Esophagus squamous epithelium (tissue), 5 donors: Measurements from ENCODE around the gene MACROH2A2. TPM values are rescaled to one million over a fixed set of nuclear protein-coding genes. Genes with fewer than 3 reads are reported as not detected.
A peak's percentile ranks its signal among the peaks of the same experiment; 100 is the strongest.

Source experiments
- DNase-seq: peaks from one replicate; lab custom pipeline; 2025; lab: John Stamatoyannopoulos, UW
- H3K27ac ChIP-seq, 4 donors: fragments of 200-600 bp; sonication (generic); one replicate each; pipeline ENCODE4 v1.5.1; 2016 to 2019; ENCODE audit warnings: mild to moderate bottlenecking in 1 of 4
- H3K27me3 ChIP-seq, 4 donors: fragments of 200-600 bp; sonication (generic); 1 replicate in 3 of 4; 2 replicates in 1 of 4; pipeline versions ENCODE4 v1.5.1 to v1.6.0; 2017 to 2021; ENCODE audit warnings: antibody characterized with exemption in 1 of 4
- H3K36me3 ChIP-seq, 3 donors: fragments of 200-600 bp; sonication (generic); one replicate each; pipeline ENCODE4 v1.5.1; 2016 to 2019
- H3K4me1 ChIP-seq, 3 donors: fragments of 200-600 bp; sonication (generic); one replicate each; pipeline ENCODE4 v1.5.1; 2017 to 2019
- H3K4me3 ChIP-seq, 4 donors: fragments of 200-600 bp; sonication (generic); 1 replicate in 3 of 4; 2 replicates in 1 of 4; pipeline ENCODE4 v1.5.1; 2016 to 2019; ENCODE audit warnings: mild to moderate bottlenecking in 2 of 4, moderate library complexity in 1 of 4
- H3K9me3 ChIP-seq, 3 donors: fragments of 200-600 bp; sonication (generic); one replicate each; pipeline ENCODE4 v1.5.1; 2016 to 2019
- POLR2A ChIP-seq, 4 donors: fragments of 450-650 bp; IDR thresholded peaks; one replicate each; pipeline ENCODE4 v1.6.1; 2017; ENCODE audit warnings: antibody characterized with exemption in 4 of 4, mild to moderate bottlenecking in 4 of 4, moderate library complexity in 3 of 4
- WGBS, 2 donors: methylation state at CpG; one replicate each; pipeline ENCODE4 v1.1.5; 2018; 5-methylcytosine and 5-hydroxymethylcytosine counted together
- intact Hi-C: fragments of 100-400 bp; cut with DNase I; formaldehyde crosslinking; loops from one replicate; pipeline ENCODE4 v1.15.0; 2022
- total RNA-seq, 4 donors: library from RNA; depleted of rRNA; stranded (reverse); fragments of >200 nt; gene quantifications; one replicate each; pipeline ENCODE4 v1.1.0, GENCODE V29; 2016
- TF ChIP-seq, protein P1 (sequence below), 6 experiments: fragments of 450-650 bp in 4 of 6; fragments of 200-600 bp in 2 of 6; sonication (generic) in 2 of 6; IDR thresholded peaks; one replicate each; pipeline ENCODE4 v1.5.1; 2016 to 2019; ENCODE audit warnings: antibody characterized with exemption in 6 of 6, mild to moderate bottlenecking in 4 of 6, moderate library complexity in 4 of 6
- donor health status: DM: yes; HTN: yes; CAD: no.

The MACROH2A2 gene
- total RNA-seq, 4 donors from 2014 or later = 19.8 to 32.0 (median 22.4) TPM

DNA sequence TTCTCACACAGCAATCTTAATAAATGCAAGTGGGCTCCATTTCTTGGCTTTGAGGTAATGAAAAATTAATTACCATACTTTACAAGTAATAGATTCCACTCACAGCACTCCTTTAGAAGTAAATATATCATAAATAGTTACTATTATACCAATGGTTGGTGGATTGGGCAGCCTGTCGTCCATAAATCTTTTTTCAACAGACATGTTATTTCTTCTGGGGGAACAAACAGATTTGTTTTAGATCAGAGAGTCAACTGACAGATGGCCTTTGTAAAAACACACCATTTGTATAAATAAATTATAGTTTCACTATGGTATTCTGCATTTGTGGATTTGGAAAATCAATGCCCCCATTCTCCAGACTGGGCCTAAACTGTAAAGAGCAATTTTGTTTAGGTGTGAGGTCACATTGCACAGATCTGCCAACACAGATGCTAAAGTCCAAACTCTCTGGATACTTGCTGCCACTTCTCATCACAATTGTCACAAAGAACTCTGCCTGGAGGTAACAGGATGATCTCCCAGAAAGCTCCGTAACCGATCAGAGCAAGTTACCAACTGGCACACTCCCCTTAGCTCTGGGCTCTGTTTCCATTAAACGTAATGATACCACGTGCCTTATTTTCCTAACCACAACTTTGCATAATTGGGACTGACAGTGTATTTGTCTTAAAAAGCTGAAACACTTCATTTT, 4.5 kb upstream of the MACROH2A2 start:
- peaks cover 0 to 26% (median 0%) of the 10 kb centered on the region in 4 donors for H3K27me3 ChIP-seq
- H3K9me3 ChIP-seq = no peaks in the 10 kb centered on the region
- no peak overlapping the region for H3K27ac ChIP-seq
- peaks cover 0 to 17% (median 0%) of the 10 kb centered on the region in 3 donors for H3K4me1 ChIP-seq
- intact Hi-C loops = no loop called here
- TF ChIP-seq POLR2A (IDR thresholded peaks at IDR 0.05) = no peak
- TF ChIP-seq, protein P1, sequence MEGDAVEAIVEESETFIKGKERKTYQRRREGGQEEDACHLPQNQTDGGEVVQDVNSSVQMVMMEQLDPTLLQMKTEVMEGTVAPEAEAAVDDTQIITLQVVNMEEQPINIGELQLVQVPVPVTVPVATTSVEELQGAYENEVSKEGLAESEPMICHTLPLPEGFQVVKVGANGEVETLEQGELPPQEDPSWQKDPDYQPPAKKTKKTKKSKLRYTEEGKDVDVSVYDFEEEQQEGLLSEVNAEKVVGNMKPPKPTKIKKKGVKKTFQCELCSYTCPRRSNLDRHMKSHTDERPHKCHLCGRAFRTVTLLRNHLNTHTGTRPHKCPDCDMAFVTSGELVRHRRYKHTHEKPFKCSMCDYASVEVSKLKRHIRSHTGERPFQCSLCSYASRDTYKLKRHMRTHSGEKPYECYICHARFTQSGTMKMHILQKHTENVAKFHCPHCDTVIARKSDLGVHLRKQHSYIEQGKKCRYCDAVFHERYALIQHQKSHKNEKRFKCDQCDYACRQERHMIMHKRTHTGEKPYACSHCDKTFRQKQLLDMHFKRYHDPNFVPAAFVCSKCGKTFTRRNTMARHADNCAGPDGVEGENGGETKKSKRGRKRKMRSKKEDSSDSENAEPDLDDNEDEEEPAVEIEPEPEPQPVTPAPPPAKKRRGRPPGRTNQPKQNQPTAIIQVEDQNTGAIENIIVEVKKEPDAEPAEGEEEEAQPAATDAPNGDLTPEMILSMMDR (IDR thresholded peaks at IDR 0.05) = no peak
- no peak for DNase-seq
- no peak overlapping the region for H3K4me3 ChIP-seq
- no peaks in the 10 kb centered on the region for H3K36me3 ChIP-seq
- 68 to 72% methylated on average over 5 of the region's 5 CpGs for WGBS, 2 donors

DNA sequence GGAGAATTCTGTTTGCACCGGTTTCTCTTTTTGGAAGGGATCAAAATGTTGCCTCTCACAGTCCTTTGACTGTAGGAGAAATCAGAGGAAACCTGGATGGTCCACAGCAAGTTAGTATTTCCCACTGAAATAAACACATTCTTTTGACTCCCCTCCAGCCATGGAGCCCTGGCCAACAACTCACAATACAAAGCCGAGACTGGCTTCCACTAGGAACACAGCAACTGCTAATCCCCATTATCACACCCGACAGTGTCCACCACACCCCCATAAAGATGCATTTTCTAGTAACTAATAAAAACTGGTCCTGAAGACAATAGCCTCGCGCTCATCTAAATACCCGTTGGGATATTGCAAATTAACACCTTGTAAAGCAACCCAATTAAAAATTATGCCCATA, 798 bp upstream of the MACROH2A2 start:
- H3K27me3 ChIP-seq = peaks cover 0 to 40% (median 0%) of the 10 kb centered on the region in 4 donors
- intact Hi-C loops = no loop called here
- H3K27ac ChIP-seq = no peak overlapping the region
- no peaks in the 10 kb centered on the region for H3K9me3 ChIP-seq
- no peak for DNase-seq
- no peaks in the 10 kb centered on the region for H3K36me3 ChIP-seq
- peak overlapping the region in 3 of 4 donors; percentile 68 to 88 (median 69) for H3K4me3 ChIP-seq
- peaks cover 0 to 28% (median 5%) of the 10 kb centered on the region in 3 donors for H3K4me1 ChIP-seq
- no peak for TF ChIP-seq POLR2A (IDR thresholded peaks at IDR 0.05)
- TF ChIP-seq, protein P1 (IDR thresholded peaks at IDR 0.05) = no peak
- 27 to 41% methylated on average over 6 of the region's 6 CpGs for WGBS, 2 donors

DNA sequence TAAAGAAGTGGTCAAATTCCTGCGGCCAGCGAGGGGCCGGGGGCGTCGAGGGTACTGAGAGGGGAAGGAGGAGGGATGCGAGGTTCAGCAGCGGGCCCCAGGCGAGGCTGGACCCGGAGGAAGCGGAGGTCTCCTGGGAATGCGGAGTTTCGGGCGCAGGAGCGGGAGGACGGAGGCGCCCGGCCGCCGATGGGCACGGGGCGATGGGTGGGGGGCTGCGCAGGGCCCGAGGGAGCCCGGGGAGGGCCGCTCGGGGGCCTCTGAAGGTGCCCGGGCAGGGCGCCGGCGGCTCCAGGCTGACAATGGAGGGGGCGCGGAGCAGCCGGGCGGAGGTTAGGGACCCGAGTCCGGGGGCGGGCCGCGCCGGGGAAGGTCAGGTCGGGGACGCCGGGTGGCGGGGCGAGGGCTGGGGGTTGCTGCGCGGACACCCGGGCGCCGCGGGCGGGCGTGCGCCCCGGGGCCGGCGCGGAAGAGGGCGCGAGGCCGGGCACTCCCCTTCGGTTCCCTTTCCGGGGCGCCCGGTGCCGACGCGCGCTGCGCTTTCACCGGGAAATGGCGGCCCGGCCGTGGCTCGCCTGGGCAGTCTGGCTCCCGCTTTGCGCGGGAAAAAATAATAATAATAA, 683 bp downstream of the MACROH2A2 start:
- intact Hi-C loops = no loop called here
- WGBS, 2 donors = 0% methylated on average over 12 of the region's 78 CpGs; no CpG with 5 or more reads in 1 of the 2 donors

DNA sequence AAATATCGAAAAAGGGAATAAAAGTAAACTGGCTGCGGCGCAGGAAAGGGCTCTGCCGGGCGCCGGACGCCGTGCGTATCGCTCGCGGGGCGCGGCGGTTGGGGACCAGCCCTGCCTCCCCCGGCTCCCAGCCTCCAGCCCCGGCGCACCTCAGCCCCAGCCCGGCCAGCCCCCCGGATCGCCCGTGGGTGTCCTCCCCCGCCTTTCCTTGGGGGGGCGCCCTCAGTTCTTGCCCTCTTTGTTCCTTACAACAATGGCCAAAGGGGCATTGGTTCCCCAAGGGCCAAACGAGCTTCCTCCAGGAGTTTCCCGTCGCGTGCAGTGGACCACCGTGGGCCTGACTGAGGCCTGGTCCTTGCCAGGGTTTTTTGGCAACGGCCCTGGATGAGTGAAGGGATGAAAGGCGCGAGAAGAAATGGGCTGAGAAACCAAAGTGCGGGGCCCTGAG, 1.2 kb downstream of the MACROH2A2 start:
- H3K9me3 ChIP-seq = no peaks in the 10 kb centered on the region
- no peak for DNase-seq
- no peaks in the 10 kb centered on the region for H3K36me3 ChIP-seq
- peaks cover 0 to 40% (median 0%) of the 10 kb centered on the region in 4 donors for H3K27me3 ChIP-seq
- intact Hi-C loops = no loop called here
- peaks cover 0 to 28% (median 5%) of the 10 kb centered on the region in 3 donors for H3K4me1 ChIP-seq
- peak overlapping the region; percentile 67 to 85 (median 76) for H3K27ac ChIP-seq
- WGBS, 2 donors = 4 to 9% methylated on average over 21 to 27 of the region's 33 CpGs
- peak overlapping the region; percentile 68 to 88 (median 72) for H3K4me3 ChIP-seq
- no peak for TF ChIP-seq POLR2A (IDR thresholded peaks at IDR 0.05)
- TF ChIP-seq, protein P1 (IDR thresholded peaks at IDR 0.05) = peak in 2 of 6 experiments; percentile 12 to 16

More for the DNA sequence above, 683 bp downstream of the MACROH2A2 start:
- H3K9me3 ChIP-seq = no peaks in the 10 kb centered on the region
- no peak for DNase-seq
- H3K4me3 ChIP-seq = peak overlapping the region; percentile 68 to 88 (median 72)
- peaks cover 0 to 28% (median 5%) of the 10 kb centered on the region in 3 donors for H3K4me1 ChIP-seq
- peak overlapping the region; percentile 67 to 85 (median 76) for H3K27ac ChIP-seq
- peaks cover 0 to 40% (median 0%) of the 10 kb centered on the region in 4 donors for H3K27me3 ChIP-seq
- H3K36me3 ChIP-seq = no peaks in the 10 kb centered on the region
- TF ChIP-seq, protein P1 (IDR thresholded peaks at IDR 0.05) = no peak
- no peak for TF ChIP-seq POLR2A (IDR thresholded peaks at IDR 0.05)

DNA sequence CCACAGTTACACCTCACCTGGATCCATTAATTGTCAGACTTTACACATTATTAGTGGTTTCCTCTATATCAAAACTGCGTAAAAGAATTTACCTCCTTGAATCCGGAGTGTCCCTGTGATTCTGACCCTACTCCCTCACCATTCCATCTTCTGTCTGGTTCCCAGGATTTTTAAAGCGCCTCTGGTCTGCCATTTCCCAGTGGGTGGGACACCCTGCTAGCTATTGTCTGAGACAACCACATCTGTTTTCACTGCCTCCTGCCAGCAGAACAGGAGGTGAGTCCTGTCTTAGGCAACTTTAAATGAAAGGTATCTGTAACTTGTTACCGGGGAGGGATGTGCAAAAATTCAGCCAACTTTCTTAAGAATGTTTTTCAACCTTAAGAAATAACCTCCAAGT, 2.3 kb downstream of the MACROH2A2 start:
- no peak overlapping the region for H3K4me3 ChIP-seq
- intact Hi-C loops = no loop called here
- no peak for TF ChIP-seq POLR2A (IDR thresholded peaks at IDR 0.05)
- H3K27me3 ChIP-seq = peaks cover 0 to 40% (median 0%) of the 10 kb centered on the region in 4 donors
- H3K4me1 ChIP-seq = peaks cover 0 to 28% (median 5%) of the 10 kb centered on the region in 3 donors
- DNase-seq = no peak
- H3K9me3 ChIP-seq = no peaks in the 10 kb centered on the region
- 69 to 86% methylated on average over 4 of the region's 4 CpGs for WGBS, 2 donors
- no peak overlapping the region for H3K27ac ChIP-seq
- H3K36me3 ChIP-seq = no peaks in the 10 kb centered on the region
